ENCODE measurements around the gene ZNF324B.
A peak's percentile ranks its signal among the peaks of the same experiment; 100 is the strongest.
"Not testable (repeated sequence)": the region's sequence is repeated elsewhere in the genome, so short reads cannot be mapped to it uniquely, and the experiment has no call there.

The ZNF324B gene

GRCh38 chr19:58455306-58455705 lies 3.9 kb downstream of the ZNF324B start:
- DNase-seq (ENCODE audit: low spot score), result no peak

- DNase-seq (ENCODE audit: low spot score), result no peak
Observed at GRCh38 chr19:58456111-58456510, 4.7 kb downstream of the ZNF324B start.

- DNase-seq (ENCODE audit: low spot score), result no peak
Observed at GRCh38 chr19:58460039-58460438, 8.6 kb downstream of the ZNF324B start.

- DNase-seq (ENCODE audit: low spot score), result no peak
Observed at GRCh38 chr19:58466089-58466759, 14.8 kb downstream of the ZNF324B start.

DNA sequence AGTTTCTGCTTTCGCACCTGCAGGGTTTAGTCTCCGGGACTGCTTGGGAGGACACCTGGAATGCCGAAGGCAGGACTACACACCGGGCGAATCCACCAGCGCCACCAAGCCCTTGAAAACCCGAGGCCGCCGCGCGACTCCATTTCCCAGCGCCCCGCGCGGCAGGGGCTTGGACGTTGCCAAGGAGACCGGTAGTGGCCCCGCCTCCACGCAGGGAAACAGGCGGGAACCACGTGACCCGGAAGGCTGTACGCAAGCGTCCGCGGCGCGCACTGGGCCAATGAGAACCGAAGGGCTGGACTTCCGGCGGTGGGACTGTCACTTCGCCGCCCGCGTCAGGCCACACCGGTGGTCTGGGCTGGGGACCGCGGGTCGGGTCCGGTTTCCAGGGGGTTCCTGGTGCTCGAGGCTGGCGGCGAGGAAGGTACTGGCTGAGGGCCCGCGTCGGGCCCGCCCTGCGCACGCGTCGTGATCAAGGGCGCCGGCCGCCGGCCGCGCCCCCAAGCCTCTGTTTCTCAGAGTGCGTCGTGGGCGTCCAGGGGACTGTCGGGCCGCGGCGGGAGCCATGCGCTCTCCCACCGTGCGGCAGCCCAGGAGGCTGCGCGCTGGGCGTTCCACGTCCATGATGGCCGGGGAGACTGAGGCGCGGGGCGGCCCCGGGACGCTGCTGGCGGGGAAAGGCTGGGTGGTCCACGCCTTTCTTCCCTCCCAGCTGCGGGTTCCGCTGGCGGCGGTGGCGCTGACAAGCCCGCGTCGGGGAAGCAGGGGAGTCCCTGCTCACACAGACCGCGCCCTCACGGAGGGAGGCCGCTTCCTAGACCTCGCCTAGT lies 15.6 kb downstream of the ZNF324B start, which contains the start of gene ZNF324:
Gene ZNF324 (plus strand): TSS at position 321 of the 830 bp plus-strand sequence. CDS start 2,106 bp downstream, outside the sequence.
- peak; percentile 98 for DNase-seq (ENCODE audit: low spot score)

DNA sequence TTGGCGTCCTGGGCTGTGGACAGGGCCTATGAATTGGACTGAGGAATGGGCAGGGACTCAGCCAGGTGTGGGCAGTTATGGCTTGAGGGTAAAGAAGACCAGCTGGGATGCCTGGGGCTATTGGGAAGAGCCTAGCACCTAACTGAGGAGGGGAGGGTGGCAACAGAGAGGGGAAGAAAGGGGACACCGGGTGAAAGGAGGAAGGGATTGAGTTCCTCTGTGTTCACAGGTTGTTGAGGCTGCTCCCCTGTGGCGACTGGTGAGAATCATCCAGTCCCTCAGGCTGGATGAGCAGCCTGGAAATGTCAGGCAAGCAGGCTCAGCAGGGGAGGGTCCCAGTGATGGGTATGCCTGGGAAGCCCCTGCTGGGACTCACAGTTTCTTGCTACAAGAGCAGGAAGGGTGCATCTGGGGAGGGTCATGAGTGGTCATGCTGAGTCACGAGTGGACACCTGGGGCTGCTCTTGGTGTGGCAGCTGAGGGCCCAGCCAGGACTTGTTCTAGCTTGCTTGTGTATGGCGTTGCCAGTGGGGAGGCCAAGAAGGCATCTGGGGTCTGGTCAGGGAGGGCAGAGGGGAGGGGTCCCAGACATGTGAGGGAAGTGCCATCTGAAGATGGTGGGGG lies 16.9 kb downstream of the ZNF324B start:
- DNase-seq (ENCODE audit: low spot score), result no peak

GRCh38 chr19:58469241-58470013 lies 18.0 kb downstream of the ZNF324B start:
- DNase-seq (ENCODE audit: low spot score), result no peak

DNA sequence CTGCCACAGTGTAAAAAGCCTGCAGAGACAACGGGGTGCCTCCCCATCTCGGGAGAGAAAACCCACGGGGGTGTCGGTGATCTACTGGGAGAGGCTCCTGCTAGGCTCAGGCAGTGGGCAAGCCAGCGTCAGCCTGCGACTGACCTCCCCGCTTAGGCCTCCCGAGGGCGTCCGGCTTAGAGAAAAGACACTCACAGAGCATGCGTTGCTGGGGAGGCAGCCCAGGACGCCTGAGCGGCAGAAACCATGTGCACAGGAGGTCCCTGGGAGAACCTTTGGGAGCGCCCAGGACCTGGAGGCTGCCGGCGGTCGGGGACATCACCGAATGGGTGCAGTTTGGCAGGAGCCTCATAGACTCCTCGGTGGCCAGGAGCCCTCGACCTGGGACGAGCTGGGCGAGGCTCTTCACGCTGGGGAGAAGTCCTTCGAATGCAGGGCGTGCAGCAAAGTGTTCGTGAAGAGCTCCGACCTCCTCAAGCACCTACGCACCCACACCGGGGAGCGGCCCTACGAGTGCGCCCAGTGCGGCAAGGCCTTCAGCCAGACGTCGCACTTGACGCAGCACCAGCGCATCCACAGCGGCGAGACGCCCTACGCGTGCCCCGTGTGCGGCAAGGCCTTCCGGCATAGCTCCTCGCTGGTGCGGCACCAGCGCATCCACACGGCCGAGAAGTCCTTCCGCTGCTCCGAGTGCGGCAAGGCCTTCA lies 19.6 kb downstream of the ZNF324B start:
- not testable (repeated sequence) for DNase-seq (ENCODE audit: low spot score)

DNA sequence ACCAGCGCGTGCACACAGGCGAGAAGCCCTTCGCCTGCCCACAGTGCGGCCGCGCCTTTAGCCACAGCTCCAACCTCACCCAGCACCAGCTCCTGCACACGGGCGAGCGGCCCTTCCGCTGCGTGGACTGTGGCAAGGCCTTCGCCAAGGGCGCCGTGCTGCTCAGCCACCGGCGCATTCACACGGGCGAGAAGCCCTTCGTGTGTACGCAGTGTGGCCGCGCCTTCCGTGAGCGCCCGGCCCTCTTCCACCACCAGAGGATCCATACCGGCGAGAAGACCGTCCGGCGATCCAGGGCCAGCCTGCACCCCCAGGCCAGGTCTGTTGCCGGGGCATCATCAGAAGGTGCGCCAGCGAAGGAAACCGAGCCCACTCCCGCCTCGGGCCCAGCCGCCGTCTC lies 20.3 kb downstream of the ZNF324B start:
- DNase-seq (ENCODE audit: low spot score), result no peak

- DNase-seq (ENCODE audit: low spot score), result no peak
Observed at GRCh38 chr19:58473775-58474174, 22.4 kb downstream of the ZNF324B start.

DNA sequence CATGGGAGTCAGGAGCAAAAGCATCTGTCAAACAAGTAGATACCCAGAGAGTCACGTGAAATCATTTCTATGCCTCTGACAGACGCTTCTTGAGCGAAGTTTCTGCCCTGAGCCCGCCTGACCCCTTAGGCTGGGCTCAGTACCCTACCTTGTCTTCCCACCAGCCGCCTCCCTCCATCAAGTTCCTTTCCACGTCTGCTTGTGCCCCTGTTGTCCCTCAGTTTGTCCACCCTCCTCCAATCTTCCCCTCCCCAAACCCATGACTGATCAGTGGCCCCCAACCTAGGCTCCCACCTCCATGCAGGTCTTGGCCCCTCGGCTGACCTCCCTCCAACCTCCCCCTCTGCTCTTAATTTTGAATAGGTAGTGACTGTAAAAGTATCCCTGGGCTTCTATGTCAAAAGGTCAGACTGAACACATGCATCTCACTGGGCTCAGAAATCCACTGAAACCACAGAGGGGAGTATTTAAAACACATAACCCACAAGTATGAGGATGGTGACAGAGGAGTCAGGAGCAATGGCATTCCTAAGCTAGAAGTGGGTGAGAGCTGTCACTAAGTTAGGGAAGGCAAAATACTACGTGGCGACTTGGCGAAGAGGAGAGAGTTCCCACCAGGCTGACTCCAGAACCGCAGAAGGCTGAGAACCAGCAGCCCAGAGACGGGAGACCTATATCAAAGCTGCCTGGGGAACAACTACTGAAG lies 23.0 kb downstream of the ZNF324B start:
- DNase-seq (ENCODE audit: low spot score), result no peak

- no peak for DNase-seq (ENCODE audit: low spot score)
Observed at GRCh38 chr19:58474997-58475713, 23.7 kb downstream of the ZNF324B start.

GRCh38 chr19:58475714-58476497 lies 24.5 kb downstream of the ZNF324B start, which contains the start of gene ZNF446:
TSS of gene ZNF446 (plus strand) at chr19:58476352. CDS start at chr19:58477219, 867 bp downstream.
- DNase-seq (ENCODE audit: low spot score), result peak; percentile 98

DNA sequence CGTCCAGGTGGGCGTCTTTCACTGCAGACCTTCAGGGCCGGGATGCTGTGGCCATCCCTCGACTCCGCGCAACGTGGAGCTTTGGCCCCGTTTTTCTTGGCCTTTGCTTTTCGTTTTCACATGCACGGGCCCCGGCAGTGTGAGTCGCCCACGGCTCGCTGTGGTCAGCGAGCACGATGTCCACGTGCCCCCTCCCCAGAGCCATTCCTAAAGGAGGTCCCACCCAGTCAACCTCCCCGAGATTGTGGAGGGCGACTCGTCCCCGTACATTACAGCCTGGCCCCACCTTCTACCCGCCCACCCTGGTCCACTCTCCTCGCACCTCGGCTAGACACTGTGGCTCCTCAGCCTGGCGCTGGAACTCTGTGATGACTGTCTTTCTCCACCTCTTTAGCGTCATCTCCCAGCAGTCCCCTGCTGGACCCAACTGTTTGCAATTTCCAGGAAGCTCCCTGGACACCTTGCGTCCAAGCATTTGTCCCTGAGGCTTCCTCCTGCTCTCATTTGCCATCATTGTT lies 25.1 kb downstream of the ZNF324B start:
- DNase-seq (ENCODE audit: low spot score), result peak; percentile 18

GRCh38 chr19:58477130-58477529 lies 25.7 kb downstream of the ZNF324B start:
- DNase-seq (ENCODE audit: low spot score), result no peak

- DNase-seq (ENCODE audit: low spot score), result no peak
Observed at GRCh38 chr19:58477871-58478270, 26.4 kb downstream of the ZNF324B start.

GRCh38 chr19:58479303-58479702 lies 27.9 kb downstream of the ZNF324B start:
- no peak for DNase-seq (ENCODE audit: low spot score)

- DNase-seq (ENCODE audit: low spot score), result no peak
Observed at GRCh38 chr19:58479736-58480480, 28.5 kb downstream of the ZNF324B start.

All from cerebellar cortex (tissue), 1 donor.